Stimulated activated CD8-positive, alpha-beta memory T cell treated with anti-CD3 and anti-CD28 coated beads, Interleukin-7, amount 100 ng/mL, for 48 hours (primary cell): ENCODE measurements around the gene MVB12B.

ENCODE experiments used
- DNase-seq, 2 donors: peaks; one replicate each; pipeline ENCODE4 v3.0.0-alpha.2; 2020; ENCODE audit warnings: low read depth in 1 of 2; ENCODE audit errors: extremely low read depth in 1 of 2

The MVB12B gene

GRCh38 chr9:126448865-126449577 lies 122.4 kb downstream of the MVB12B start:
- DNase-seq: no peak

GRCh38 chr9:126449725-126450667 lies 123.4 kb downstream of the MVB12B start:
- no peak for DNase-seq

- DNase-seq: no peak
These were observed 124.1 kb downstream of the MVB12B start for GRCh38 chr9:126450668-126451205.

GRCh38 chr9:126451316-126451885 lies 124.8 kb downstream of the MVB12B start:
- DNase-seq: no peak

GRCh38 chr9:126452106-126452505 lies 125.5 kb downstream of the MVB12B start:
- DNase-seq: no peak

- no peak for DNase-seq
These were observed 126.7 kb downstream of the MVB12B start for GRCh38 chr9:126453156-126453963.

GRCh38 chr9:126454215-126454614 lies 127.6 kb downstream of the MVB12B start:
- DNase-seq: no peak

GRCh38 chr9:126454795-126455194 lies 128.2 kb downstream of the MVB12B start:
- DNase-seq: no peak

- DNase-seq: no peak
These were observed 130.0 kb downstream of the MVB12B start for GRCh38 chr9:126456441-126457174.

GRCh38 chr9:126457175-126457547 lies 130.5 kb downstream of the MVB12B start:
- no peak for DNase-seq

- no peak for DNase-seq
These were observed 131.3 kb downstream of the MVB12B start for GRCh38 chr9:126457890-126458289.

GRCh38 chr9:126459126-126459525 lies 132.5 kb downstream of the MVB12B start:
- no peak for DNase-seq

GRCh38 chr9:126459546-126459945 lies 132.9 kb downstream of the MVB12B start:
- DNase-seq: no peak

- DNase-seq: no peak
These were observed 133.6 kb downstream of the MVB12B start for GRCh38 chr9:126459965-126460843.

- DNase-seq: no peak
These were observed 134.4 kb downstream of the MVB12B start for GRCh38 chr9:126461029-126461428.

GRCh38 chr9:126461608-126462007 lies 135.0 kb downstream of the MVB12B start:
- no peak for DNase-seq

- no peak for DNase-seq
These were observed 136.0 kb downstream of the MVB12B start for GRCh38 chr9:126462617-126463016.

- no peak for DNase-seq
These were observed 136.8 kb downstream of the MVB12B start for GRCh38 chr9:126463426-126463825.
